Endothelial cell (in vitro differentiated cells): Measurements from ENCODE around the gene TUFT1. TPM values are rescaled to one million over a fixed set of nuclear protein-coding genes. Genes with fewer than 3 reads are reported as not detected.

Experiments used
- DNase-seq: peaks from one replicate; pipeline ENCODE4 v3.0.0; 2021; ENCODE audit warnings: low spot score
- H3K27ac Mint-ChIP-seq: one replicate; pipeline ENCODE4 v1.8.0; 2021; ENCODE audit warnings: mixed read lengths, inconsistent platforms; ENCODE audit not compliant: unreplicated experiment
- H3K27me3 Mint-ChIP-seq: one replicate; pipeline ENCODE4 v1.8.0; 2021; ENCODE audit warnings: mild to moderate bottlenecking, moderate library complexity, mixed read lengths, inconsistent platforms; ENCODE audit not compliant: unreplicated experiment
- H3K36me3 Mint-ChIP-seq: one replicate; pipeline ENCODE4 v1.8.0; 2021; ENCODE audit warnings: mild to moderate bottlenecking, low read depth, mixed read lengths, inconsistent platforms; ENCODE audit not compliant: unreplicated experiment
- H3K4me1 Mint-ChIP-seq: one replicate; pipeline ENCODE4 v1.8.0; 2021; ENCODE audit warnings: mild to moderate bottlenecking, mixed read lengths, inconsistent platforms; ENCODE audit not compliant: unreplicated experiment
- H3K4me3 Mint-ChIP-seq: one replicate; pipeline ENCODE4 v1.8.0; 2021; ENCODE audit warnings: mild to moderate bottlenecking, mixed read lengths, inconsistent platforms; ENCODE audit not compliant: unreplicated experiment
- H3K9me3 Mint-ChIP-seq: one replicate; pipeline ENCODE4 v1.8.0; 2021; ENCODE audit warnings: mixed read lengths, inconsistent platforms; ENCODE audit not compliant: unreplicated experiment
- total RNA-seq: library from RNA; stranded (reverse); fragmentation: NEBNext Ultra II Directional; extraction: Animal tissue kit (Norgen Biotek cat#: 25700); gene quantifications from one replicate; pipeline ENCODE4 v1.2.1, GENCODE V29; 2021; ENCODE audit not compliant: unreplicated experiment
- TF ChIP-seq, protein P1 (sequence below): fragments of 200-600 bp; sonication (generic); IDR thresholded peaks from one replicate; pipeline ENCODE4 v1.5.0; 2021; ENCODE audit warnings: antibody characterized with exemption; ENCODE audit not compliant: unreplicated experiment

Gene TUFT1
- total RNA-seq, 1 donor from 2014 or later = 11.2 TPM

DNA sequence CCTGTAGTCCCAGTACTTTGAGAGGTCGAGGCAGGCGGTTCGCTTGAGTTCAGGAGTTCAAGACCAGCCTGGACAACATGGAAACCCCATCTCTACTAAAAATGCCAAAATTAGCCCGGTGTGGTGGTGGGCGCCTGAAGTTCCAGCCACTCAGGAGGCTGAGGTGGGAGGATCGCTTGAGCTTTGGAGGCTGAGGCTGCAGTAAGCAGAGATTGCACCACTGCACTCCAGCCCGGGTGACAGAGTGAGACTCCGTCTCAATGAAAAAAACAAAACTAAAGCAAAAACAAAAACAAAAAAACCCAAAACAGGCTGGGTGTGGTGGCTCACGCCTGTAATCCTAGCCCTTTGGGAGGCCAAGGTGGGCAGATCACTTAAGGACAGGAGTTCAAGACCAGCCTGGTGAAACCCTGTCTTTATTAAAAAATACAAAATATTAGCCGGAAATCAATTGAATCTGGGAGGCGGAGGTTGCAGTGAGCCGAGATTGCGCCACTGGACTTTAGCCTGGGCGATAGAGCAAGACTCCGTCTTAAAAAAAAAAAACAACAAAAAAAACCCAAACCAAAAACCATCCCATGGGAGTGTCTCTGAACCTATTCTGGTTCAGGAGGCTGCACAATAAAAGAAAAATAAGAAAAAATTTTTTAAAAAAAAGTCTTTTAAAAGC, 30.6 kb upstream of the TUFT1 start:
- H3K27ac Mint-ChIP-seq = no peak overlapping the region
- TF ChIP-seq, protein P1, sequence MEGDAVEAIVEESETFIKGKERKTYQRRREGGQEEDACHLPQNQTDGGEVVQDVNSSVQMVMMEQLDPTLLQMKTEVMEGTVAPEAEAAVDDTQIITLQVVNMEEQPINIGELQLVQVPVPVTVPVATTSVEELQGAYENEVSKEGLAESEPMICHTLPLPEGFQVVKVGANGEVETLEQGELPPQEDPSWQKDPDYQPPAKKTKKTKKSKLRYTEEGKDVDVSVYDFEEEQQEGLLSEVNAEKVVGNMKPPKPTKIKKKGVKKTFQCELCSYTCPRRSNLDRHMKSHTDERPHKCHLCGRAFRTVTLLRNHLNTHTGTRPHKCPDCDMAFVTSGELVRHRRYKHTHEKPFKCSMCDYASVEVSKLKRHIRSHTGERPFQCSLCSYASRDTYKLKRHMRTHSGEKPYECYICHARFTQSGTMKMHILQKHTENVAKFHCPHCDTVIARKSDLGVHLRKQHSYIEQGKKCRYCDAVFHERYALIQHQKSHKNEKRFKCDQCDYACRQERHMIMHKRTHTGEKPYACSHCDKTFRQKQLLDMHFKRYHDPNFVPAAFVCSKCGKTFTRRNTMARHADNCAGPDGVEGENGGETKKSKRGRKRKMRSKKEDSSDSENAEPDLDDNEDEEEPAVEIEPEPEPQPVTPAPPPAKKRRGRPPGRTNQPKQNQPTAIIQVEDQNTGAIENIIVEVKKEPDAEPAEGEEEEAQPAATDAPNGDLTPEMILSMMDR = no peak
- H3K4me3 Mint-ChIP-seq = peak overlapping the region; percentile 97
- H3K9me3 Mint-ChIP-seq = no peaks in the 10 kb centered on the region
- peaks cover 17% of the 10 kb centered on the region for H3K36me3 Mint-ChIP-seq
- H3K27me3 Mint-ChIP-seq = peaks cover 6% of the 10 kb centered on the region
- peaks cover 35% of the 10 kb centered on the region for H3K4me1 Mint-ChIP-seq
- DNase-seq = no peak

DNA sequence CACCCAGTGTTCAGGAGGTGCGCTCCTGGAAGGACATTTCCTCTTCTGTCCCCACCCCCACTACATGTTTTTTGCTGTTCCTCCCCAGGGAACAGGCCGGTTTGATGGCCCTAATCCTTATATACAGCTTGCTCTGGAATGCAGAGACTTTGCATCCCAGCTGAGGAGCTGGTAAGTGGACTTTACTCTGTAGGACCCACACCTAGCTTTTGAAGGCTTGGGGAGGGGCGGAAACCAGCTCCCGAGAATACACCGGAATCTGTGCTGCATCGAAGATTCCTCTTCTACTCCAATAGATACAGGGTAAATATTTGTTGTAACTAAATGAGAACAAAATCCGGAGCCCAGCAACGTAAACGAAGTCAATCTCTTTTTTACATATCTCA, 30.1 kb upstream of the TUFT1 start:
- TF ChIP-seq, protein P1 = no peak
- Mint-ChIP-seq H3K4me3 (peak overlapping the region; percentile 97), H3K27me3 (peaks cover 6% of the 10 kb centered on the region), H3K36me3 (peaks cover 17% of the 10 kb centered on the region), H3K4me1 (peaks cover 35% of the 10 kb centered on the region), H3K9me3 (no peaks in the 10 kb centered on the region), H3K27ac (no peak overlapping the region)
- no peak for DNase-seq

DNA sequence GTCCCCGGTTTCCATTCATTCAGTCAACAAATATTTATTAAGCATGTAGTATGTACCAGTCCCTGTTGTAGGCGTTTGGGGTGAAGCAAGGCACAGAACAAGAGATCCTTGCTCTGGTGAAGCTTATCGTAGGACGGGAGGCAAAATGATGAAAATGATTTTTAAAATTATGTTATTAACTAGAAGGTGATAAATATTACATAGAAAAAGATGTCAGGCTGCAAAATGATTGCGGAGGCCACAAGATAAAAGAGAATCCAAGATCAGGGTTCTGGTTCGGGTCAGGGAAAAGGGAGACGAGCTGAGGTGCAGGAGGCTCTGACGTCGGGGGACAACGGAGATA, 29.5 kb upstream of the TUFT1 start:
- Mint-ChIP-seq H3K27ac (peak overlapping the region; percentile 92), H3K27me3 (peaks cover 6% of the 10 kb centered on the region), H3K36me3 (peaks cover 17% of the 10 kb centered on the region), H3K4me3 (peak overlapping the region; percentile 97), H3K4me1 (peaks cover 35% of the 10 kb centered on the region), H3K9me3 (no peaks in the 10 kb centered on the region)
- DNase-seq = no peak
- TF ChIP-seq, protein P1 = no peak

DNA sequence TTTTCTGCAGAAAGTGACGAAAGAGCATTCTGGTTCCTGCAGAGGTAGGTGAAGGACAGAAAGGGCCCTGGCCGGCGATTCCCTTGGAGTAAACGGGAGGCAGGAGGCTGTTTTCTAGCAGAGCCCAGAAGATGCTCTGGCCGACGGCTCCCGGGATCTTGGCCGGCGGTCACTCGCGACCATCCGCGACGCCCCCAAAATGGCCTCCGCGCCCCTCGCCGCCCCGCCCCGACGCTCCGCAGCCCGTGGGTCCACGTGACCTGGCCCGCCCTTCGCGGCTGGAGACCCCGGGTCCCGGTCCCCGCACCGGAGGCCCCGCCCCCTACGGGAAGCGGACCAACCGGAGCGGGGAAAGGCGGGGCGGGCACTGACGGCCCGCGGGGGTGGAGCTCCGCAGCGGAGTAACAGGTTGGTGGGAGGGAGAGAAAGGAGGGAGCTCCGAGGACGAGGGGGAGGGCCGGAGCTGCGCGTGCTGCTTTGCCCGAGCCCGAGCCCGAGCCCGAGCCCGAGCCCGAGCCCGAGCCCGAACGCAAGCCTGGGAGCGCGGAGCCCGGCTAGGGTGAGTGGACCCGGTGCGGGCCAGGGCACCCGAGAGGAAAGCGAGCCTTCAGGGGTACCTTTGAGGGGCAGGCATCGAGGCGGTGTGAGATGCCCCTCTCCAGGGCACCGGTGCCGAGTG, 29.0 kb upstream of the TUFT1 start, which contains the start of gene CGN:
TSS of gene CGN (plus strand) at position 431 of the 679 bp plus-strand sequence. CDS start 7,133 bp downstream, outside the sequence.
- peak; percentile 94 for DNase-seq
- TF ChIP-seq, protein P1 = no peak
- peak within 1 kb of the TSS; percentile 92 for H3K27ac Mint-ChIP-seq
- peaks cover 6% of the 10 kb centered on the region for H3K27me3 Mint-ChIP-seq
- peak within 1 kb of the TSS; percentile 97 for H3K4me3 Mint-ChIP-seq
- no peaks in the 10 kb centered on the region for H3K9me3 Mint-ChIP-seq
- peaks cover 13% of the 10 kb centered on the region for H3K36me3 Mint-ChIP-seq
- H3K4me1 Mint-ChIP-seq = peaks cover 35% of the 10 kb centered on the region

DNA sequence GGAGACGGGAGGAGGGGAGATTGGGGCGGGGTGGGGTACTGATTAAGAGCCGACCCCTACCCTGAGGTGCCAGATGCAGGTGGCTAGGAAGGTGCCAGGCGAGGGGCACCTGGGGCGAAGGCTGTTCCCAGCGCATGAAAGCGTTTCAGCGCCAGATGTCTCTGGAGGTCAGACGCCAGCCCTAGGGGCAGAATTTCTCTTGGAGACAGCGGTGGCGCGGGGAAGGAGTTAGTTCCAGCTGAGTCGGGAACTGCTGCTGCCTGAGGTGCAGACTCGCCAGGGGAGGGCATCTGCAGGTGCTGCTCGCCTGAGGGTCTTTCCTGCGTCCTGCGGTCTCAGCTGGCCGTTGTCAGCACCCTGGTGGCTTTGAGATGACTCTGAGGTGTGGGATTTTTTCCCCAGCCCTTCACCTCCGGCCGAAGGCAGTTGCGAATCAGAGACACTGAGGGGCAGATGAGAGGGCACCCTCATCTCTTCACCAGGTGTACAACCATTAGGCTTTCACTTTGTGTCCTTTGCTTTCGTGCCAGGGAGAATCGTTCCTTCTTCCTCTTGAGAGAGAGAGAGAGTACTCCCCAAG, 28.4 kb upstream of the TUFT1 start:
- H3K36me3 Mint-ChIP-seq = peaks cover 10% of the 10 kb centered on the region
- H3K27me3 Mint-ChIP-seq = peaks cover 6% of the 10 kb centered on the region
- no peak overlapping the region for H3K27ac Mint-ChIP-seq
- no peaks in the 10 kb centered on the region for H3K9me3 Mint-ChIP-seq
- DNase-seq = peak; percentile 49
- TF ChIP-seq, protein P1 = no peak
- H3K4me3 Mint-ChIP-seq = peak overlapping the region; percentile 88
- H3K4me1 Mint-ChIP-seq = peaks cover 35% of the 10 kb centered on the region
